ENCODE data around the gene NOTCH2NLA. TPM values are rescaled to one million over a fixed set of nuclear protein-coding genes. Genes with fewer than 3 reads are reported as not detected.
"Not testable (repeated sequence)": the region's sequence is repeated elsewhere in the genome, so short reads cannot be mapped to it uniquely, and the experiment has no call there.

The NOTCH2NLA gene
- 42.0 and 65.5 TPM in 2 replicates for total RNA-seq

DNA sequence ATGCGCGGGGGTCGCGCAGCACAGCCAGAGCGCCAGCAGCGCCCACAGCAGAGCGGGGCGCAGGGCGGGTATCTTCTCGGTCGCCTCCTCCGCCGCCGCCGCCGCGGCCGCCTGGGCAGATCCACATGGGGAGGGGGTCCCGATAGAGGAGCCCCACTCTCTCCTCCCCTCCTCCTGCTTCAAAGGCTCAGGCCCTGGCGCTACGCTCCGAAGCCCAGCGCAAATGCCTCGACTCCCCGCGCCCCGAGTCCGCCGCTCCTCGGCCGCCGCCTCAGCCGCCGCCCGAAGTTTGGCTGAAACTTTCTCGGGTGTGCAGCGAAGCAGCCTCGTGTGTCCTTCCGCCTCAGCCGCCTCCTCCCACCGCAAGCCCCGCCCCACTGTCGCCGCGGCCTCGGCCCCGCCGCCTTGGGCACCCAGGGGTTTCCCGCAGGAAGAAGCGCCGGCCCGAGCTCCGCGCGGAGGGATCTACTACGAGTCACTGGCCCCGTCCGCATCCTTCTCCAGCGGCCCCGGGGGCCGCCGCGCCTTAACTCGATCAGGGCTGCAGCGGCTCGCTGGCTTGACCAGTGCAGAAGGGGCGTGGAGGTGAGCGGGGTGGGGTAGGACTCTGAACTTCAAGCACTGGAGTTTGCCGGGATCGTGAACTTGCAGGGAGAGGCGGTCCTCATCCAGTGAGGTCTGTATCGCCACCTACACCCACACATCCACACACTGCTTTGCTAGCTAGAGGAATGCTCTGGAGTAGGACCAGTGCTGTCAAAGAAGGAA, at the start of gene NOTCH2NLA:
NOTCH2NLA (minus strand) TSS at position 312 of the 768 bp plus-strand sequence. CDS start 39,684 bp downstream, outside the sequence.
- not testable (repeated sequence) for DNase-seq (ENCODE audit: low read depth)

DNA sequence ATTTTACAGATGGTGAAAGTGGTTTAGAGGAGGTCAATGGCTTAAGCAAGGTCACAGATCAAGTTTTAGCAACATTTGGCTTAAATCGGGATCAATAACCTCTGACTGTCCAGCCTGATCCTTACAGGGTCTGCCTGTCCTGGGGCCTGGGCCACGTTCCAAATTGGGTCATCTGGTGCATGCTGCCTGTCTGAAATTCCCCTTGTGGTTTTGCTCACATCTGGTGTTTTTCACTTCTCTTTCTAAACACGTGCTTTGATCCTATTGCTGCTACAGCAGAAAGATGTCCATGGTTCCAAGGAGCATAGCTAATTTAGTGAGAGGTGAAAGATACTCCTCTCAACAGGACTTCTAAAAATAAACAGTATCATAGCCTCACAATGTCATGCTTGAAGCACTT, 49.5 kb upstream of the NOTCH2NLA start:
- not testable (repeated sequence) for DNase-seq (ENCODE audit: low read depth)

DNA sequence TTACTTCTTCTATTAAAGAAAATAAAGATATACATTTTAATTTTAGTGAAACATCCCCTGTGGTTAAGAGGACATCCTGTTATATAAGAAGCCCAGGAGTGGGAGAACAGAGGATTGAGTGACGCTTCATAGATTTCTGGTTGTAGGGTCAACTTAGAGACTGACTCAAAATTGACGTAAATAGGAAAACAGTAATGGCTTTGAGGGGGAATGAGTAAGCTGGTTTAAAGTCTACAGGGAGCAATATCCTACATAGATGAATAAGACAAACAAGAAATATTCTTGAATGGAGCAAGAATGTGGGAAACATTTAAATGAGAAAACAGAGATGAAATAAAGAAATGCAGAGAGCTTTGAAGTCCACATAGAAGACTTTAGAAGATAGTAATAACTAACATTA, 48.3 kb upstream of the NOTCH2NLA start:
- not testable (repeated sequence) for DNase-seq (ENCODE audit: low read depth)

DNA sequence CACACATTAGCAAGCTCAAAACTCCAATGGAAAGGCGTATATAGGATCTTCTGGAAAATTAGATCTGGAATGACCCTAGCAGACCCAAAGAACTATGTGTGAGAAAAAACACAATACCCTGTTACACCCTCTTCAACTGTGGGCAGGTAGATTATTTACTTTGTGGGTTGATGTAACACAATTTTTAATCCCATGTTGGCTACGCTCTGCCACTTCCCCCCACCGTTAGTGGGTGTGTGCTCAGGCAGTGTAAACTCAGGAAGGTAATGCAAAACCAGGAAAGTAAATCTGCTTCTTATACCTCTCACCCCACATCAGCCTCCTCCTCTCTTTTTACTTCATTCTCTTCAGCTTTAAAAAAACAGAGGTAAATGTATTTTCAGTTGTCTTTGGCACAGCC, 45.3 kb upstream of the NOTCH2NLA start:
- not testable (repeated sequence) for DNase-seq (ENCODE audit: low read depth)

DNA sequence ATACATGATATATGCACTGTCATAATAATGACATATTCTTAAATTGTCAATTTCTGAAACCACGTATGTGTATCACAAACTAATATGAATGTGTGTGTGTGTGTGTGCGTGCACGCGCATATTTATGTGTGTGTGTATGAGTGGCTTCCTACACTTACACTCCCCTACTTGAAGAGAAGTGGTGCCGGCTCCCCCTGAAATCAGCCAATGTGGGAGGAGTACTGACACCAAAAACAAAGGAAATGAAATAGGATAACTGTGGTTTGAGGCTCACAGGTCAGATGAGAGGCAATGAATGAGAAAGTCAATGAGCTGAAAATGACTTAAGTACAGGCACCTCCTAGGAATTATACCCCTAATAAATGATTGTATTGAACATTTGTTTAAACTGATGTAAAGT, 44.4 kb upstream of the NOTCH2NLA start:
- DNase-seq (ENCODE audit: low read depth): not testable (repeated sequence)

DNA sequence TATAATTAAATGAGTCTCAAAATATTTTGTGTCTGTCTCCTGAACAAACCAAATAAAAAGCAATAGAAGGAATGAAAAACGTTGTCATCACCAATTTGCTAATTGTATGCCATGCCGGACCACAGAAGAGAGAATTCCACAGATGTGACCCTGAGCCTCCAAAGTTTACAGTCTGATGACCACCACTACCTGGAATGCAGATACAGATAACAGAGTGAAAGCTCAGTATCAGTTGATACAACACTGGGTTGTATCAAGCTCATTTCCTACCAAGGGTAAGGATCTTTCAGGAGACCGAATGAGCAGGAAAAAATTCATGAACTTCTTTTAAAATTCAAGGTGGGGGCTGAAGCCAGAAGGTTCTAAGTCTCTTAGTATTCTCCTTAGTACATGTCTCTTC, 43.9 kb upstream of the NOTCH2NLA start:
- not testable (repeated sequence) for DNase-seq (ENCODE audit: low read depth)

DNA sequence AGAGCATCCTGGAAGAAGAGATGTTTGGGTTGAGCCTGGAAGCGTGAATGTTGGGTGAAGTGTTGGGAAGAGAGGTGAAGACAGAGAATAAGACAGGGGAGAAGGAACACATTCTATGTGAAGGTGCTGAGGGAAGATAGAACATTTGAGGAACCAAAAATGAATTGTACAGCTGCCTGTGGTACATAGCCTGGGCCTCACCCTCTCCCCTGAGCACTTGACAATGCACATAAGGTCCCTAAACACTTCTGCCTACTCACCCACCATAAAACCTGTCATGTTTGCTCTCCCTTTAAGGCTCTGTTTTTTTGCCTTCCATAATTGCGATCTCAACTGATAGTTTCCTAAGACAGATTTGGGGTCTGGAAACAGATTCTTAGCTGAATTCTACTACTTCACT, 43.2 kb upstream of the NOTCH2NLA start:
- not testable (repeated sequence) for DNase-seq (ENCODE audit: low read depth)

DNA sequence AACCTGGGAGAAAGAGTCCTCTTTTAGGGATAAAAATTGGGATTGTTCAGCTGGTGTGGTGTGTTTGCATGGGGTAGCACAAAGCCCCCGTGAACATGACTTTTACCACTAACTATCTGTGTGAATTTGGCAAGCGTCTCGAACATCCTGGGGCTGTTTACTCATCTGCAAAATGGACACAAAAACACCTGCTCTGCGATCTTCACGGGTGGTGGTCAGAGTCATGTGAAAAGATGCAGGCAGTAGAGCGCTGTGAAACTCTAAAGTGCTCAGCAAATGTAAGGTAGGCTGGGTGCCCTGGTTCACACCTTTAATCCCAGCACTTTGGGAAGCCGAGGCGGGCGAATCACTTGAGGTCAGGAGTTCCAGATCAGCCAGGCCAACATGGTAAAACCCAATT, 41.3 kb upstream of the NOTCH2NLA start:
- not testable (repeated sequence) for DNase-seq (ENCODE audit: low read depth)

DNA sequence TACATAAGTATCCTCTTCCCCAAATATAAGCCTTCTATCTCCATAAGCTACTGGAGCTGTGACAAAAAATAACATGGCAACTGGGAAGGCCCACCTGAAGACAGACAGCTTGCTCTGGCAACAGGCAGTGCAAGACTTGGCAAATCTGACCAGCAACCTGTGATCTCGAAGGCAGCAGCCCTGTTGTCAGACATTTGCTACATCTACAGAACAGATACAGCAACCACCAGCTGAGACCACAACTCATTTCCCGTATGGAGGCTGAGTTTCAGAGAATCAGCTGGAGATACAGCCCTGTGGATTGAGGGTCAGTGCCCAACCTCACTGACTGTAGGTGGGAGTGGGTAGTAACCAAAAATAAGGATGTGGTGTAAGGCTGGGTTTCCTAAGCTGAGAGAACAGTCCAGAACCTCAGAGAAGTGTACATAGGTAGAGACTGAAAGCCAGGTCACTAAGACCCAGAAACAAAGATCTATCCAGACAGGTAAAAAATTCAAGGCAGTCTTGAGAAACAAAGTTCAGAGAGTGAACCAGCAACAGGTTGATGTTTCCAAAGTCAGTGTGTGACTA, 37.4 kb upstream of the NOTCH2NLA start:
- DNase-seq (ENCODE audit: low read depth): not testable (repeated sequence)

DNA sequence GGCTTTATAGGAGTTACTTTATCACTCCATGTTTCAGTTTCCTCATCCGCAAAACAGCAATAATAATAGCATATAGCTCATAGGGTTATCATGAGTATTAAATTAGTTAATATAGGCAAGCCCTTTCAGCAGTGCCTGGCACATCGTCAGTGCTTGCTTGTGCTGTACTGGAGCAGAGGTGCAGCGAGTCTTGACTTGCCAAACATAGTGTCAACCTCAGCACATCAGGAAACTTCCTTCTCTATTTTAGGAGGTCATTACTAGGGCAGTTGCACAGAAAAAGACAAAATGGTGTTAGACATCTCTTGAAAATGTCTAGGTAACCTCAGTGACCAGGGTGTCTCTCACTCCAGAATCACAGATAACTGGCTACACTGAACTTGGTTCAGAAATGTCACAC, 35.9 kb upstream of the NOTCH2NLA start:
- DNase-seq (ENCODE audit: low read depth): not testable (repeated sequence)

DNA sequence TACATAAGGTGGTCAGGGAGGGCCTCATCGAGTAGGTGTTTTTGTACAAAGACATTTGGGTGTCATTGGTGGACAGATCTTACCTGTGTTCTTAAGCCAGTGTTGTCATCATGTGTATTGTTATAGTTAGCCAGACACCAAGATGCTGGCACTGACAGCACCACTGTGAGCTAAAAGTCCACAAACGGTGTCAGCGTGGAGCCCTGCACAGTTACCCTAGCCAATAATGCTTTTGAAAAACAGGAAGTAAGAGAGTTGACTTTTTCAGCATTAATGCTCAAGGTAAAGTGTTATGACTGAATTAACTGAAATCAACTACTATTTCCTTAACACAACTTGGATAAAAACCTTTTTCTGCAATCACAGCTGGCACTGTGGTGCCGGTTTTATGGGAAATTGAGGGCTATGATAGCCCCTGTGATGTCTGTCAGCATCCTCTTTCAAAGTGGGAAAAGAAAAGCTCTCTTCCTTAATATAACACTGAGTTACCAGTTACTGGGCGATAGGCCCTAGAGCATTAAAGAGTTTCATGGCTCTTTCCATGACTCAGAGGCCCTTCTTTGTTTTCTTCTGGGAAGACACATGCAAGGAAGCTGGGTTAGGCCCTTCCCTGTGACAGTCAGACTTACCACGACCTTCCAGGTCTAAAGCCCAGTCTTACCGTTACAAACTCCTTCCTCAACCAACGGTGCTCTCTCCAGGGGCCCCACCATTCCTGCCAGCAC, 31.3 kb upstream of the NOTCH2NLA start:
- DNase-seq (ENCODE audit: low read depth): not testable (repeated sequence)

DNA sequence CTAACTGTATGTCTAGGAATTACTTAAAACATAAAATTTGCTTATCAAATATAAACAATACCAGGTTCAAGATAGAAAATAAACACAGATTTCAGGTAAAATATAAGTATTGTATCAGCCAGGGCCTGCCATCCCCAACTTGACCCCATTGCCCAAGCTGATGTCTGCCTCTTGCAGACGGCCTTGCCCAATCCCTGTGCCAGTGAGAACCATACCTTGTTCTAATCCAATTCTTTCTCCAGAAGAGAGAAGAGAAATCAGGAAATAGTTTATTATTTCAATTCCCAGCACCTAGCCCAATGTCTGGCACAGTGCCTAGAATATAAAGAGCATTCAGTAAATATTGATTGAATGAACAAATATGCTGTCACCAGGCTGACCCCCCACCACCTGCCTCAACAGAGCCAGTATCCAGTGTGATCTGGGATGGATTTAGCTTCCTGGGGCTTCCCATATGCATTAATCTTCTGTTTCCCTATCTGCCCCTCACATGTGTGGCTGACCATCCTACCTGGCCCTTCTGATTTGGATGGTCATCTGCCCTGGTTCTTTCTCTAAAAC, 29.3 kb upstream of the NOTCH2NLA start:
- not testable (repeated sequence) for DNase-seq (ENCODE audit: low read depth)

DNA sequence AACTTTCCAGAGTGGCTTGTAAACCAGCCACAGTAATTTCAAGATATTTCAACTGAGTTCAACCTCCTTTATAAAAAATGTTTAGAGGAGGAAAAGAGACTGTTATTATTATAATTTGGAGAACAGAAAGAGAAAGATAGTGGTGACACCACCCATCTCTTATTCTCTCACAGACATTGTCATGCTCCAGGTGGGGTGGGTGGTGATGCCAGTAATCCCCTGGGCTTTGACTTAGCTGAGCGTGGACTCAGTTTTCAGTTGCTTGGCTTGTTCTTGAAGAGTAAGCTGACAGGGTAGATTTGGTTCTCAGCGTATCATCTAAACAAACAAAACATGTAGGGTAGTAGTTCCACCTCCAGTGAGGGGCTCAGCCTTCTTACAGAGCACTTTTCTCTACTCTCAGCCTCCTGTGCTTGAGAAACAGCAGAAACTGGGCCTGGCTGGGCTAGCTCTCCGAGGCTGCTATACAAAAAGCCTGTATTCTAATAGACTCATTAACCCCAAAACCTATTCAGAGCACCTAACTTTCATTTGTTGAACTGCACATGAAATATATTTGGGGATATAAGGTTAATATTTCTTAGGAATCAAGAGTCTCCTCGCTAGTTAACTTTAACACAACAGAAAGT, 25.9 kb upstream of the NOTCH2NLA start:
- DNase-seq (ENCODE audit: low read depth): not testable (repeated sequence)

DNA sequence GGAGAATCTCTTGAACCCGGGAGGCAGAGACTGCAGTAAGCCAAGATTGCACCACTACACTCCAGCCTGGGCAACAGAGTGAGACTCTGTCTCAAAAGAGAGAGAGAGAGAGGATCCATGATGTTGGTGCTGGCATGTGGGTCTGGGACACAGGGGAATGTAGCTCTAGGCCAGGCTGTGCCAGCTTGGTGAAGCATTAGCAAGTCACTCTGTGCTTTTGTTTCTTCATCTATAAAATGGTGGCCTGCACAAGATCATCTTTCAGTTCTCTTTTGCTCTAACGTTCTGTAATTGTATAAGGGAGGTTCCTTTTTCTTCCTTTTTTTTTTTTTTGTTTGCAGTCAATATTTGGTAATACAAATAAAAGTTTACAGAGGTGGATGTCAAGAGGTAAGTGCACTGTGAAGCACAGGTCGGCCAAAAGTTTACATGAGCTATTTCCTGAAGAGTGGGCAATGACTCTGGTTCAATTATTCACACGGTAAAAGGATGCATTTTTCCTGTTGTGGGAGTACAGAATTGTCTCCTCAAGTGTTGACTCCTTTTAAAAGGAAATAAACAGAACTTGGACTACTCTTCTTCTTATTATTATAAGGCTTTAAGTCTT, 24.5 kb upstream of the NOTCH2NLA start:
- DNase-seq (ENCODE audit: low read depth): not testable (repeated sequence)

DNA sequence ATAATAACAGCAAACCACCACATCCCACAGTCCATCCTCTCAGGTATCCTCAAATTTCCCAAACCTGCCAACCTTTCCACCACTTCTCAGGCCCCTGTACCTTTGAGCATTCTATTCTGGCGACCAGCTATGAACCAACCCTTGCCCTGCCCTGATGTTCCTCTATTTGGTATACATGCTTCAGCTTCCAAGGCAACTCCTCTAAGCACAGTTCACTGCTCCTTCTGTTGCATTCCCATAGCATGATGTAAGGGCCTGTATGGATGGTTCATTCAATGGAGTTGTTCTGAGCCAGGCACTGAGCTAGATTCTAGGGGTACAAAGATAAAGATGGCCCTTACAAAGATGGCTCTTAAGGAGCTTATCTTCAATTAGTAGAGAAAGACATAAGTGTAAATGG, 22.7 kb upstream of the NOTCH2NLA start:
- DNase-seq (ENCODE audit: low read depth): not testable (repeated sequence)

DNA sequence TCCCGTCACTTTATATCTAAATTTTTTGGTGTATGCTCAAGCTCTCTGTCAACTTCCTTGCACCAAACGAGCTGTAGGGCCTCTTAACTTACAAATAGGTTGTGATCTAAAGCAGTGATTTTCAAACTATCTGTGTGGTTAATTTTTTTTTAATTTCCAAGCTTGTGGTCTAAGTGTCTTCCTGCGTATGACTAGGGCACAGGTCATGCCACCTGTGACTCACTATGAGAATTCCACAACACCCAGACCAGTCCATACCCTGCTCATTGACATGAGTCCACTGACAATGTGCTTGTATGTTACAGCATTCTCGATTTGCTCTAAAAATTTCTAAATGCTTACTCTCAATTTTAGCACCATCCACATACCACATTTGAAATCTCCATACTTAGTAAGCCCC, 19.8 kb upstream of the NOTCH2NLA start:
- not testable (repeated sequence) for DNase-seq (ENCODE audit: low read depth)

DNA sequence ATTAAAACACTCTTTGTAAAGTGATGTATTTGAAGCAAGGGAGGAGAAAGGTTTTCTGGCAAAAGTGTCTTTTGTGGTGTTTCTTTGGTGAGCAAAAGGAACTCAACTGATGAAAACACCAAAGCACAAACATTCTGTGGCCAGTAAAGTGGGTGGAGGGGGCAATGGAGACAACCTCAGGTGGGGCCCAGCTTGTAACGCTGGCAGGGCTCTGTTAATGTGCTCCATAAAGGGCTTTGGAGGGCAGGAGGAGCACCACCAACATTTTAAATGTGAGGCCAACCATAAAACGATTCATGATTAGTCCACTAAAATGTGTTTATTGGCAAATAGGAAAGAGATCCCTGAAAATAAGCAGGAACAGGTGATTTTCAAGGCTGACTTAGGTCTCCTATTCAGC, 7.8 kb upstream of the NOTCH2NLA start:
- not testable (repeated sequence) for DNase-seq (ENCODE audit: low read depth)

DNA sequence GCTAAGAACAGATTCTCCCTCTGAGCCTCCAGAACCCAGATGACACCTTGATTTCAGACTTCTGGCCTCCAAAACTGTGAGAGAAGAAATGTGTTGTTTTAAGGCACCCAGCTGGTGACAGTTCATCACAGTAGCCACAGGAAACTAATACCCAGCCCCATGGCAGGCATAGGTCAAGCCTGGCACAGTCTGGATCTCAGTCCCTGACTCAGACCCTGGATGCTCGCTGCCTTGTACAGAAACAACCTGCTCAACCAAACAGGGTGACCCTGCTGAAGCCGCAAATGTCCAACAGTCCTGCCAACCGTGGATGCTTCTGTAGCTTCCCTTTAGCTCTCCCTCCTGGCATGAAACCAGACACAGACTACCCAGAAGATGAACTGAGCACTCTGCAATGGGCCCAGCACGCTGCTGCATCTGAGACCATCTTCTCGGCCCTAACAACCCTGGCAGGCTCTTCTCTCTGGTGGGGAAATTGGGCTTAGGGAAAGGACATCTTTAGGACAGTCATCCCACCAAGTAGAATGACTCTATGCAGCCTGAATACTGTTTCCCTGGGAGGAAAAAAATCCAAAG, 7.3 kb upstream of the NOTCH2NLA start:
- not testable (repeated sequence) for DNase-seq (ENCODE audit: low read depth)

DNA sequence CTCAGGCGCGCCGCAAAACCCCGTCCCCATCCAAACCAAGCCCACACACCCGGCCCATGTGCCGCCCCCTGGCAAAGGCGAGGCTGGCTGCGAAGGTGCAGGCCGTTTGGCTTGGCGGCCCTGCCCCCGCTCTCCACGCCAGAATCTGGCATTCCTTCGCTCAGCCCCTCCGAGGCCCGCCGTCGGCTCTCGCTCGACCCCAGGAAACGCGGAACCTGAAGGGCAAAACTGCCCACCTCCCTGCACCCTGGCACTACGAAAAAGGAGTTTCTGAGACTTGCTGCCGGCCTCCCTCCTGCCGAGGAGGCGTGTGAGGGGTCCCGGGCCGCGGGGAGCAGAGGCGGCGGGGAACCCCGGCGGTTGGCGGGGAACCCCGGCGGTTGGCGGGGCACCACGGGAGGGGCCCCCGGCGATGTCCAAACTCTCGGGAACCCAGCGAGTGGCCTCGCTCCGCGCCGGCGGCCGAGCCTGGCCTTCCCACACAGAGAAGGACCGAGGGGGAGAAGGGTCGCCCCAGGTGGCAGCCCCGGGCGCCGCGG, 608 bp downstream of the NOTCH2NLA start:
- DNase-seq (ENCODE audit: low read depth): not testable (repeated sequence)

DNA sequence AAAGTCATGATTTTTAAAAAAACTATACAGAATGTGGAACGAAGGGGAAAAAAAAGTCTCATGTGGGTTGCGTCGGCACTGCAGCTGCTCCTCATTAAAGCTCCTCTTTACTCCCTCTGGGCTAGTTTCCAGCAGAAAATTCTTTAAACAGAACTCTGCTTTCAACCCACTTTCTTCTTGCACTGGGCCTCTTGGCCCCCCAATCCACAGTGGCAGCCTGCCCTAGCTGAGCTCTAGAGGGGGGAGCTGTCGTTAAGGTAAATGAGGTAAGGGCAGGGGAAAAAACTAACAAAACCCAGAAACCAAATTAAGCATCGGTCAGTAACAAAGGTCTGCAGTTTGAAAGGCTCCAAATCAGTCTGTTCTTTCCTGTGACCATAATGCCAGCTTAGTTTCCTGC, 54.3 kb downstream of the NOTCH2NLA start:
- not testable (repeated sequence) for DNase-seq (ENCODE audit: low read depth)

DNA sequence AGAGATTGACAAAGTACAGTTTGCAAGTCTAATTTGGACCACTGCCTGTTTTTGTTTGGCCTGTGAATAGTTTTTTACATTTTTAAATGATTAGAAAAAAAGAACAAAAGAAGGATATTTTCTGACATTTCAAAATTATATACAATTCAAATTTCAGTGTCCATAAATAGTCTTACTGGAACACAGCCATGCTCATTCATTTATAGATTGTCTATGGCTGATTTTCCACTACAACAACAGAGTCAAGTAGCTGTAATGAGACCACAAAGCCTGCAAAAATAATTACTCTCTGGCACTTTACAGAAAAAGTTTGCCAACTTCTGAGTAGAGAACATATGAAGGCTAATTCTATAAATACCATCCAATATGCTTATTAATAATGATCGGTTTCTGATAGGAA, 61.1 kb downstream of the NOTCH2NLA start:
- not testable (repeated sequence) for DNase-seq (ENCODE audit: low read depth)

All from renal cortical epithelial cell (primary cell).